Activated naive CD4-positive, alpha-beta T cell treated with anti-CD3 and anti-CD28 coated beads, Interleukin-2, amount 50 U/mL, for 16 hours (primary cell): ENCODE data around the gene DACH1.
"Not testable (repeated sequence)": the region's sequence is repeated elsewhere in the genome, so short reads cannot be mapped to it uniquely, and the experiment has no call there.

Experiments
- DNase-seq: peaks from one replicate; pipeline ENCODE4 v3.0.0-alpha.2; 2020

Gene DACH1

GRCh38 chr13:71864986-71865873 is 1.8 kb downstream of the DACH1 start:
- DNase-seq = no peak

GRCh38 chr13:71864094-71864985 is 2.7 kb downstream of the DACH1 start:
- DNase-seq = no peak

GRCh38 chr13:71863254-71863865 is 3.6 kb downstream of the DACH1 start:
- no peak for DNase-seq

- DNase-seq = no peak
These were observed 4.5 kb downstream of the DACH1 start for GRCh38 chr13:71862459-71862943.

GRCh38 chr13:71861769-71862458 is 5.1 kb downstream of the DACH1 start:
- DNase-seq = no peak

- DNase-seq = no peak
These were observed 6.4 kb downstream of the DACH1 start for GRCh38 chr13:71860547-71861138.

GRCh38 chr13:71858647-71859046 is 8.4 kb downstream of the DACH1 start:
- DNase-seq = no peak

- DNase-seq = no peak
These were observed 10.4 kb downstream of the DACH1 start for GRCh38 chr13:71856548-71857043.

GRCh38 chr13:71854401-71854800 is 12.6 kb downstream of the DACH1 start:
- DNase-seq = no peak

- DNase-seq = no peak
These were observed 13.3 kb downstream of the DACH1 start for GRCh38 chr13:71853725-71854124.

GRCh38 chr13:71852736-71853135 is 14.3 kb downstream of the DACH1 start:
- no peak for DNase-seq

- no peak for DNase-seq
These were observed 15.2 kb downstream of the DACH1 start for GRCh38 chr13:71851498-71852409.

GRCh38 chr13:71842003-71842402 is 25.0 kb downstream of the DACH1 start:
- DNase-seq = no peak

- no peak for DNase-seq
These were observed 28.2 kb downstream of the DACH1 start for GRCh38 chr13:71838842-71839241.

- not testable (repeated sequence) for DNase-seq
These were observed 29.4 kb downstream of the DACH1 start for GRCh38 chr13:71837582-71837981.

GRCh38 chr13:71831716-71832115 is 35.3 kb downstream of the DACH1 start:
- DNase-seq = no peak

- no peak for DNase-seq
These were observed 36.3 kb downstream of the DACH1 start for GRCh38 chr13:71830736-71831135.

GRCh38 chr13:71830323-71830722 is 36.7 kb downstream of the DACH1 start:
- DNase-seq = no peak

GRCh38 chr13:71829547-71829946 is 37.5 kb downstream of the DACH1 start:
- DNase-seq = no peak

- DNase-seq = no peak
These were observed 38.4 kb downstream of the DACH1 start for GRCh38 chr13:71828564-71828963.

- no peak for DNase-seq
These were observed 38.9 kb downstream of the DACH1 start for GRCh38 chr13:71828117-71828516.
